ENCODE data around the gene SETD7.

DNA sequence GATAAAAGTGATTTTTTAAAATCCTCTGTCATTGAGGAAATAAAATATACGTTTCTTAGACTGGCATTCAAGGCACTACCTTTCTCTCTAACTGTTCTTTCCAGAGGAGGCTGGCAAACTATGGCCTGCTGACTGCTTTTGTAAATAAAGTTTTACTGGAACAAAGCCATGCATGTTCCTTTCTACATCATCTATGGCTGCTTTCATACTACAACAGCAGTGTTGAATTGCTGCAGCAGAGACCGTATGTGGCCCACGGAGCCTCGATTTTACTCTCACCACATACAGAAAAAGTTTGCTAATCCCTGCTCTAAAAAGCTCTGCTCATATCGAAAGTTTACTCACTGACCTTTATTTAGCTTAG is 20.2 kb downstream of the SETD7 start:
- TF ChIP-seq EZH2 (IDR thresholded peaks at IDR 0.05; ENCODE audit: borderline replicate concordance, low read length), result no peak
- no peak for TF ChIP-seq CTCF (IDR thresholded peaks at IDR 0.05; ENCODE audit: low read length)

Measured in OCI-LY1 (cell line).